Measurements from ENCODE around the gene GRM1.

DNA sequence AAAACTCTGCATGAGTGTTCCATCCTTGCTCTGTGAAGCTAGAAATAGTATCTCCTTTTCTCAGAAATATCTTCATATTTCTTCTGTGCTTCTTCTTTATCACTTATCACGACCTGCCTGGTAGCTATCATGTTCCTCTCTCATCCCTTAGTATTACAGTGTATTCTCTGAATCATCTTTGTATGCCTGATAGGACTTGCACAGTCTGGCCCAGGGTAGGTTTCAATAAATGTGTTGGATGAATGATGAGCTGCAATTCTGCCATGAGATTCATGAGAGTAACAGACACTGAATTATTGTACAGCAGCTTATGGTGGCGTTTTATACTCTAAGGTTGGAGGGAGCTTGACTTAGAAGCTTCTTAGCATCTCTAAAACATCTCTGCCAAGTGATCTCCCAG lies 66.6 kb downstream of the GRM1 start:
- TF ChIP-seq CTCF (IDR thresholded peaks at IDR 0.05) (no peak), POLR2AphosphoS5 (IDR thresholded peaks at IDR 0.05) (no peak), POLR2A (IDR thresholded peaks at IDR 0.05; ENCODE audit: low read depth) (no peak)
